GM19328 (cell line): ENCODE results near the gene SEMA3D.

Experiments
- ATAC-seq: cut with Tn5 transposase; IDR thresholded peaks from one replicate; pipeline ENCODE4 v1.9.1; 2021; ENCODE audit warnings: mild to moderate bottlenecking, moderate library complexity; ENCODE audit not compliant: unreplicated experiment

Gene SEMA3D

GRCh38 chr7:85186521-85187241, at the start of gene SEMA3D:
SEMA3D (minus strand) TSS chr7:85187056; CDS start chr7:85121891, 65,165 bp downstream.
- ATAC-seq = peak; percentile 91

- ATAC-seq = no peak
Measured at GRCh38 chr7:85234730-85235129, 47.9 kb upstream of the SEMA3D start.

- ATAC-seq = no peak
Measured at GRCh38 chr7:85232068-85232467, 45.2 kb upstream of the SEMA3D start.

- ATAC-seq = no peak
Measured at GRCh38 chr7:85230623-85231022, 43.8 kb upstream of the SEMA3D start.

GRCh38 chr7:85229544-85229943, 42.7 kb upstream of the SEMA3D start:
- no peak for ATAC-seq

GRCh38 chr7:85226361-85227085, 39.7 kb upstream of the SEMA3D start:
- ATAC-seq = no peak

GRCh38 chr7:85224171-85224570, 37.3 kb upstream of the SEMA3D start:
- ATAC-seq = no peak

GRCh38 chr7:85222522-85222921, 35.7 kb upstream of the SEMA3D start:
- no peak for ATAC-seq

- ATAC-seq = no peak
Measured at GRCh38 chr7:85221796-85222195, 34.9 kb upstream of the SEMA3D start.

- ATAC-seq = no peak
Measured at GRCh38 chr7:85220651-85221050, 33.8 kb upstream of the SEMA3D start.

GRCh38 chr7:85220023-85220422, 33.2 kb upstream of the SEMA3D start:
- no peak for ATAC-seq

- no peak for ATAC-seq
Measured at GRCh38 chr7:85217085-85217484, 30.2 kb upstream of the SEMA3D start.

GRCh38 chr7:85215098-85215497, 28.2 kb upstream of the SEMA3D start:
- ATAC-seq = no peak

GRCh38 chr7:85213500-85213899, 26.6 kb upstream of the SEMA3D start:
- ATAC-seq = no peak

GRCh38 chr7:85205754-85206153, 18.9 kb upstream of the SEMA3D start:
- ATAC-seq = no peak

GRCh38 chr7:85204496-85204895, 17.6 kb upstream of the SEMA3D start:
- ATAC-seq = no peak

GRCh38 chr7:85204061-85204460, 17.2 kb upstream of the SEMA3D start:
- ATAC-seq = no peak

- no peak for ATAC-seq
Measured at GRCh38 chr7:85201209-85201608, 14.4 kb upstream of the SEMA3D start.

GRCh38 chr7:85196696-85197095, 9.8 kb upstream of the SEMA3D start:
- no peak for ATAC-seq

GRCh38 chr7:85191383-85191782, 4.5 kb upstream of the SEMA3D start:
- no peak for ATAC-seq

- ATAC-seq = peak; percentile 9
Measured at GRCh38 chr7:85186083-85186520, 754 bp downstream of the SEMA3D start.

GRCh38 chr7:85185424-85186082, 1.3 kb downstream of the SEMA3D start:
- ATAC-seq = no peak
